Endothelial cell of umbilical vein (primary cell): ENCODE results near the gene TRIM62.

Experiments used
- EZH2 ChIP-seq: IDR thresholded peaks from 2 replicates; pipeline ENCODE4 v1.6.1; 2012; ENCODE audit warnings: borderline replicate concordance, low read depth, mild to moderate bottlenecking, moderate library complexity, low read length, inconsistent platforms; ENCODE audit not compliant: severe bottlenecking
- FOS ChIP-seq: IDR thresholded peaks from 2 replicates; pipeline ENCODE4 v1.6.1; 2011; ENCODE audit warnings: mild to moderate bottlenecking, low read length, moderate library complexity, borderline replicate concordance; ENCODE audit not compliant: insufficient read depth
- JUN ChIP-seq: IDR thresholded peaks from 2 replicates; pipeline ENCODE4 v1.6.1; 2011; ENCODE audit warnings: borderline replicate concordance, low read depth; ENCODE audit not compliant: insufficient read length, insufficient read depth
- MYC ChIP-seq: IDR thresholded peaks from one replicate; pipeline ENCODE4 v1.6.1; 2011; ENCODE audit warnings: mild to moderate bottlenecking, low read depth, low read length
- POLR2A ChIP-seq: IDR thresholded peaks from 2 replicates; pipeline ENCODE4 v1.6.1; 2012; ENCODE audit warnings: low read depth, mild to moderate bottlenecking, control low read depth, low read length
- POLR2AphosphoS5 ChIP-seq: IDR thresholded peaks from 2 replicates; pipeline ENCODE4 v1.6.1; 2012; ENCODE audit warnings: low read depth, mild to moderate bottlenecking, control low read depth, low read length, moderate library complexity; ENCODE audit not compliant: insufficient read depth
- TF ChIP-seq, protein P1 (sequence below), 2 donors: IDR thresholded peaks; 1 replicate in 1 of 2; 2 replicates in 1 of 2; pipeline ENCODE4 v1.5.1; 2011; ENCODE audit warnings: low read length in 2 of 2, mild to moderate bottlenecking in 2 of 2, moderate library complexity in 2 of 2, control low read depth in 1 of 2, inconsistent platforms in 1 of 2, low read depth in 1 of 2; ENCODE audit not compliant: insufficient read depth in 1 of 2; ENCODE audit errors: extremely low read depth in 1 of 2
- TF ChIP-seq, protein P2 (sequence below): IDR thresholded peaks from 2 replicates; pipeline ENCODE4 v1.6.1; 2011; ENCODE audit not compliant: insufficient read depth, insufficient read length

DNA sequence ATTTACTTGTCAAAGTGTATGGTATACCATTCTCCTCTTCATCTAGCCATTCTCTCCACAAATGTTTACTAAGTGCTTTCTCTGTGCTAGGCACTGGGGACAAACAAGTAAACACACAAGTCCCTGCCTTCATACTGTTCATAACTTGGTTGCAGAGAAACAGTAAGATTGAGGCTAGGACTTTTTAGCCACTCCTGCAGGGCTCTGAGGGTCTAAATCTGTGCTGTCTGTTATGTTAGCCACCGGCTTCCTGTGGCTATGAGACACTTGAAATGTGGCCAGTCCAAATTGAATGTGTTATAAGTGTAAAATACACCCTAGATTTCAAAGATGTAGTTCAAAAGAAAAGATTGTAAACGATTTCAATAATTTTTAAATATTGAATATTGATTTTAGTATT is 50.7 kb downstream of the TRIM62 start:
- TF ChIP-seq, protein P1, sequence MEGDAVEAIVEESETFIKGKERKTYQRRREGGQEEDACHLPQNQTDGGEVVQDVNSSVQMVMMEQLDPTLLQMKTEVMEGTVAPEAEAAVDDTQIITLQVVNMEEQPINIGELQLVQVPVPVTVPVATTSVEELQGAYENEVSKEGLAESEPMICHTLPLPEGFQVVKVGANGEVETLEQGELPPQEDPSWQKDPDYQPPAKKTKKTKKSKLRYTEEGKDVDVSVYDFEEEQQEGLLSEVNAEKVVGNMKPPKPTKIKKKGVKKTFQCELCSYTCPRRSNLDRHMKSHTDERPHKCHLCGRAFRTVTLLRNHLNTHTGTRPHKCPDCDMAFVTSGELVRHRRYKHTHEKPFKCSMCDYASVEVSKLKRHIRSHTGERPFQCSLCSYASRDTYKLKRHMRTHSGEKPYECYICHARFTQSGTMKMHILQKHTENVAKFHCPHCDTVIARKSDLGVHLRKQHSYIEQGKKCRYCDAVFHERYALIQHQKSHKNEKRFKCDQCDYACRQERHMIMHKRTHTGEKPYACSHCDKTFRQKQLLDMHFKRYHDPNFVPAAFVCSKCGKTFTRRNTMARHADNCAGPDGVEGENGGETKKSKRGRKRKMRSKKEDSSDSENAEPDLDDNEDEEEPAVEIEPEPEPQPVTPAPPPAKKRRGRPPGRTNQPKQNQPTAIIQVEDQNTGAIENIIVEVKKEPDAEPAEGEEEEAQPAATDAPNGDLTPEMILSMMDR (IDR thresholded peaks at IDR 0.05; ENCODE audit: extremely low read depth in 1 of 2, insufficient read depth in 1 of 2, low read depth in 1 of 2, low read length in 2 of 2): no peak
- TF ChIP-seq EZH2: no peak
- TF ChIP-seq POLR2AphosphoS5: no peak
- TF ChIP-seq POLR2A: no peak
- TF ChIP-seq FOS: no peak
- no peak for TF ChIP-seq MYC
- TF ChIP-seq, protein P2, sequence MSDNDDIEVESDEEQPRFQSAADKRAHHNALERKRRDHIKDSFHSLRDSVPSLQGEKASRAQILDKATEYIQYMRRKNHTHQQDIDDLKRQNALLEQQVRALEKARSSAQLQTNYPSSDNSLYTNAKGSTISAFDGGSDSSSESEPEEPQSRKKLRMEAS: no peak
- no peak for TF ChIP-seq JUN
